SU-DHL-6 (cell line): ENCODE data around the gene DCDC2.

Experiments
- H2AFZ ChIP-seq: fragments of 200-600 bp; sonication (generic); 2 replicates; pipeline ENCODE4 v1.6.1; 2014; ENCODE audit warnings: low read depth, mild to moderate bottlenecking, moderate library complexity, mixed read lengths, antibody characterized with exemption, low read length; ENCODE audit not compliant: severe bottlenecking
- H3F3A ChIP-seq: fragments of 200-600 bp; shearing (Covaris generic); 2 replicates; pipeline ENCODE4 v1.6.0; 2016; ENCODE audit warnings: antibody characterized with exemption, mild to moderate bottlenecking; ENCODE audit not compliant: insufficient read depth
- H3K27ac ChIP-seq: fragments of 200-600 bp; sonication (generic); 2 replicates; pipeline ENCODE4 v1.5.1; 2016; ENCODE audit warnings: low read depth, mild to moderate bottlenecking, low read length, moderate library complexity, mixed read lengths
- H3K27me3 ChIP-seq: fragments of 200-600 bp; sonication (generic), shearing (Covaris generic); 2 replicates; pipeline ENCODE4 v1.6.0; 2014; ENCODE audit warnings: mild to moderate bottlenecking, low read length
- H3K36me3 ChIP-seq: fragments of 200-600 bp; sonication (generic); 2 replicates; pipeline ENCODE4 v1.6.1; 2014; ENCODE audit warnings: mild to moderate bottlenecking, low read length, mixed read lengths
- H3K4me2 ChIP-seq: fragments of 300-600, 200-600 bp; shearing (Covaris generic), sonication (generic); 2 replicates; pipeline ENCODE4 v1.6.0; 2014; ENCODE audit warnings: low read length, low read depth, mild to moderate bottlenecking; ENCODE audit not compliant: poor library complexity, severe bottlenecking
- H3K4me3 ChIP-seq: fragments of 200-600 bp; sonication (generic); 2 replicates; pipeline ENCODE4 v1.5.1; 2014; ENCODE audit warnings: antibody characterized with exemption, low read length, mild to moderate bottlenecking, mixed read lengths; ENCODE audit not compliant: insufficient read depth, poor library complexity, severe bottlenecking
- H3K79me2 ChIP-seq: fragments of 200-600 bp; sonication (generic); 2 replicates; pipeline ENCODE4 v1.6.1; 2014; ENCODE audit warnings: mild to moderate bottlenecking, low read length, moderate library complexity; ENCODE audit not compliant: insufficient read depth
- H3K9ac ChIP-seq: fragments of 200-600 bp; sonication (generic); 2 replicates; pipeline ENCODE4 v1.7.0; 2014; ENCODE audit warnings: mild to moderate bottlenecking, low read length
- H3K9me2 ChIP-seq: fragments of 200-600 bp; sonication (generic); replicated peaks from 2 replicates; pipeline ENCODE4 v1.6.1; 2014; ENCODE audit warnings: low read length; ENCODE audit not compliant: insufficient read depth
- H3K9me3 ChIP-seq: fragments of 200-600 bp; sonication (generic); 2 replicates; pipeline ENCODE4 v1.6.1; 2014; ENCODE audit warnings: low read length, mixed read lengths; ENCODE audit not compliant: insufficient read depth
- H4K20me1 ChIP-seq: fragments of 200-600 bp; sonication (generic); 2 replicates; pipeline ENCODE4 v1.6.1; 2014; ENCODE audit warnings: low read depth, mild to moderate bottlenecking, antibody characterized with exemption, low read length, moderate library complexity, mixed read lengths
- CTCF ChIP-seq: fragments of 200-600 bp; sonication (generic); IDR thresholded peaks from one replicate; pipeline ENCODE4 v1.5.1; 2017; ENCODE audit warnings: antibody characterized with exemption, mild to moderate bottlenecking, low read length, moderate library complexity; ENCODE audit not compliant: insufficient read depth, poor library complexity, severe bottlenecking
- EZH2phosphoT487 ChIP-seq: fragments of 200-600 bp; sonication (generic), shearing (Covaris generic); conservative IDR thresholded peaks from 2 replicates; pipeline ENCODE4 v1.6.1; 2018; ENCODE audit warnings: mild to moderate bottlenecking, antibody characterized with exemption, low read length, moderate library complexity, mixed read lengths

DCDC2 gene

GRCh38 chr6:24233813-24234442, 123.9 kb downstream of the DCDC2 start:
- no peak overlapping the region for H3K9ac ChIP-seq
- H3F3A ChIP-seq, result no peaks in the 10 kb centered on the region
- no peak overlapping the region for H3K4me2 ChIP-seq
- H2AFZ ChIP-seq, result no peak overlapping the region
- H3K9me2 ChIP-seq, result no peaks in the 10 kb centered on the region
- TF ChIP-seq EZH2phosphoT487 (no peak), CTCF (no peak)
- no peaks in the 10 kb centered on the region for H3K27me3 ChIP-seq
- H3K79me2 ChIP-seq, result no peaks in the 10 kb centered on the region
- no peak overlapping the region for H3K4me3 ChIP-seq
- H3K27ac ChIP-seq, result no peak overlapping the region
- no peaks in the 10 kb centered on the region for H4K20me1 ChIP-seq
- H3K9me3 ChIP-seq, result no peaks in the 10 kb centered on the region
- H3K36me3 ChIP-seq, result no peaks in the 10 kb centered on the region

- H3K36me3 ChIP-seq, result no peaks in the 10 kb centered on the region
- no peaks in the 10 kb centered on the region for H3K27me3 ChIP-seq
- H3F3A ChIP-seq, result no peaks in the 10 kb centered on the region
- H2AFZ ChIP-seq, result no peak overlapping the region
- H3K9ac ChIP-seq, result no peak overlapping the region
- H4K20me1 ChIP-seq, result no peaks in the 10 kb centered on the region
- H3K4me2 ChIP-seq, result no peak overlapping the region
- no peaks in the 10 kb centered on the region for H3K79me2 ChIP-seq
- no peaks in the 10 kb centered on the region for H3K9me2 ChIP-seq
- no peak overlapping the region for H3K27ac ChIP-seq
- no peak for TF ChIP-seq CTCF
- TF ChIP-seq EZH2phosphoT487, result no peak
- H3K4me3 ChIP-seq, result no peak overlapping the region
- H3K9me3 ChIP-seq, result no peaks in the 10 kb centered on the region
Measured at GRCh38 chr6:24231438-24231977, 126.4 kb downstream of the DCDC2 start.

GRCh38 chr6:24229696-24230405, 128.0 kb downstream of the DCDC2 start:
- TF ChIP-seq EZH2phosphoT487, result no peak
- no peak for TF ChIP-seq CTCF
- no peak overlapping the region for H3K9ac ChIP-seq

More at GRCh38 chr6:24229696-24230405, 128.0 kb downstream of the DCDC2 start:
- Histone ChIP-seq H3K36me3 (no peaks in the 10 kb centered on the region), H3K9me2 (no peaks in the 10 kb centered on the region), H3K4me3 (no peak overlapping the region), H2AFZ (no peak overlapping the region), H3K27ac (no peak overlapping the region), H4K20me1 (no peaks in the 10 kb centered on the region), H3K9me3 (no peaks in the 10 kb centered on the region), H3K4me2 (no peak overlapping the region), H3K27me3 (no peaks in the 10 kb centered on the region), H3F3A (no peaks in the 10 kb centered on the region), H3K79me2 (no peaks in the 10 kb centered on the region)
